PC-3 (cell line): ENCODE data around the gene GRK1. TPM values are rescaled to one million over a fixed set of nuclear protein-coding genes. Genes with fewer than 3 reads are reported as not detected.

ENCODE experiments used
- ATAC-seq: fragments of 200-7000 bp; cut with Tn5 transposase; 2 replicates; pipeline ENCODE4 v1.9.1; 2020; ENCODE audit warnings: mild to moderate bottlenecking, moderate library complexity
- BruUV-seq: library from RNA; stranded (reverse); fragments of 400-500 nt; replicated peaks from 2 replicates; lab custom pipeline; 2021; lab: Mats Ljungman, UMichigan
- CTCF ChIA-PET: fragments of 300-600 bp; sonication (Branson Sonifier 250); formaldehyde crosslinking; loops from one replicate; lab custom pipeline; 2022; ENCODE audit warnings: antibody characterized with exemption; lab: Charles Lee
- POLR2A ChIA-PET: fragments of 300-600 bp; sonication (Branson Sonifier 250); formaldehyde crosslinking; loops from one replicate; lab custom pipeline; 2022; ENCODE audit warnings: antibody characterized with exemption; ENCODE audit not compliant: unreplicated experiment; lab: Charles Lee
- DNase-seq: peaks from one replicate; pipeline ENCODE4 v3.0.0-alpha.2; 2015
- H2AFZ ChIP-seq: fragments of 300-600 bp; sonication (generic); 2 replicates; pipeline ENCODE4 v1.6.0; 2016; ENCODE audit warnings: antibody characterized with exemption, low read length
- H3F3A ChIP-seq: fragments of 300-600 bp; sonication (generic); one replicate; pipeline ENCODE4 v1.6.0; 2017; ENCODE audit warnings: antibody characterized with exemption, low read length, control low read depth, mild to moderate bottlenecking; ENCODE audit not compliant: unreplicated experiment
- H3K27ac ChIP-seq: fragments of 300-600 bp; sonication (generic); 2 replicates; pipeline ENCODE4 v1.5.1; 2016; ENCODE audit warnings: mild to moderate bottlenecking, low read length
- H3K27me3 ChIP-seq: fragments of 300-600 bp; sonication (generic); 2 replicates; pipeline ENCODE4 v1.6.1; 2016; ENCODE audit warnings: low read length, mixed read lengths
- H3K36me3 ChIP-seq: fragments of 300-600 bp; sonication (generic); 2 replicates; pipeline ENCODE4 v1.6.1; 2016; ENCODE audit warnings: low read depth, mixed run types, low read length, mixed read lengths
- H3K4me1 ChIP-seq: fragments of 300-600 bp; sonication (generic); 2 replicates; pipeline ENCODE4 v1.5.1; 2016; ENCODE audit warnings: low read length; ENCODE audit not compliant: insufficient read depth
- H3K4me2 ChIP-seq: fragments of 300-600 bp; sonication (generic); 2 replicates; pipeline ENCODE4 v1.6.0; 2016; ENCODE audit warnings: low read length
- H3K4me3 ChIP-seq: fragments of 300-600 bp; sonication (generic); 2 replicates; pipeline ENCODE4 v1.5.1; 2016; ENCODE audit warnings: mild to moderate bottlenecking, low read length, mixed read lengths
- H3K79me2 ChIP-seq: fragments of 300-600 bp; sonication (generic); 2 replicates; pipeline ENCODE4 v1.6.1; 2017; ENCODE audit warnings: low read length, mixed read lengths
- H3K9ac ChIP-seq: fragments of 300-600 bp; sonication (generic); 2 replicates; pipeline ENCODE4 v1.6.0; 2016; ENCODE audit warnings: mild to moderate bottlenecking, low read length
- H3K9me2 ChIP-seq: fragments of 300-600 bp; sonication (generic); replicated peaks from 2 replicates; pipeline ENCODE4 v1.6.1; 2016; ENCODE audit warnings: mixed run types, low read length, mixed read lengths
- H3K9me3 ChIP-seq: fragments of 300-600 bp; sonication (generic); 2 replicates; pipeline ENCODE4 v1.6.1; 2016; ENCODE audit warnings: low read length, mixed read lengths
- H4K20me1 ChIP-seq: fragments of 300-600 bp; sonication (generic); 2 replicates; pipeline ENCODE4 v1.6.1; 2016; ENCODE audit warnings: low read length, mixed read lengths
- EZH2 ChIP-seq: fragments of 300-600 bp; sonication (generic); IDR thresholded peaks from one replicate; pipeline ENCODE4 v1.6.1; 2017; ENCODE audit warnings: antibody characterized with exemption, mild to moderate bottlenecking, low read length; ENCODE audit not compliant: unreplicated experiment
- EZH2phosphoT487 ChIP-seq: fragments of 300-600 bp; sonication (generic); IDR thresholded peaks from 2 replicates; pipeline ENCODE4 v1.6.1; 2018; ENCODE audit warnings: mild to moderate bottlenecking, antibody characterized with exemption, low read length, borderline replicate concordance
- intact Hi-C: fragments of 100-400 bp; cut with micrococcal nuclease; formaldehyde crosslinking; loops from 2 replicates; pipeline ENCODE4 v1.9.0; 2023
- total RNA-seq: library from RNA; depleted of rRNA; stranded (reverse); fragments of >200 nt; gene quantifications from 2 replicates; pipeline ENCODE4 v1.2.3, GENCODE V29; 2014
- TF ChIP-seq, protein P1 (sequence below): fragments of 300-600 bp; sonication (generic); conservative IDR thresholded peaks from 2 replicates; pipeline ENCODE4 v1.5.1; 2017; ENCODE audit warnings: antibody characterized with exemption, low read depth, mild to moderate bottlenecking, low read length

GRK1 gene
- total RNA-seq, 1 experiment from 2014 or later = not detected

DNA sequence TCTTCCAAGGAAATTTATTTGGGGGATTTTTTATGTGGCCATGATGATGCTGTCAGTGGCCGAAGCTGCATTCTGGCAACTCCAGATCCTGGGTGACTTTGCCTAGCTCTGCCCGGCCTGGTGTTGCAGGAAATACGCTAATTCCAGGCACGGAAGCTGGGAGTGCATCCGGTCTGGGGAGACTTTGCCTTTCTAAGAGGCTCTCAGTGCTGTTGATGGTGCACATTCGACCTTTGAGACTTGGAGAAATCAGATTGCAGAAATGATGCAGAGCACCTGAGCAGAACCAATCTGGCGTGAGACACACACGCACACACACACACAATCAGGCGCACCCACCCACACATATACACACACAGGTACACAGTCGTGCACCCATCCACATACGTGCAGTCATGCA, 86.2 kb downstream of the GRK1 start:
- ATAC-seq (no peak), DNase-seq (no peak)
- intact Hi-C loops = no loop called here
- H3K4me2 ChIP-seq = peak overlapping the region; percentile 39; the same call in 1 of the 2 replicates
- H3K9me2 ChIP-seq = no peaks in the 10 kb centered on the region
- H3K9me3 ChIP-seq = no peaks in the 10 kb centered on the region
- no peak overlapping the region for H3K27ac ChIP-seq
- no peaks in the 10 kb centered on the region for H3K27me3 ChIP-seq
- no peak overlapping the region for H3K9ac ChIP-seq
- BruUV-seq = no TSS peak
- H3K4me1 ChIP-seq = peaks cover 11% of the 10 kb centered on the region; the same call in 1 of the 2 replicates
- TF ChIP-seq EZH2phosphoT487 = no peak
- TF ChIP-seq EZH2 = no peak
- TF ChIP-seq, protein P1, sequence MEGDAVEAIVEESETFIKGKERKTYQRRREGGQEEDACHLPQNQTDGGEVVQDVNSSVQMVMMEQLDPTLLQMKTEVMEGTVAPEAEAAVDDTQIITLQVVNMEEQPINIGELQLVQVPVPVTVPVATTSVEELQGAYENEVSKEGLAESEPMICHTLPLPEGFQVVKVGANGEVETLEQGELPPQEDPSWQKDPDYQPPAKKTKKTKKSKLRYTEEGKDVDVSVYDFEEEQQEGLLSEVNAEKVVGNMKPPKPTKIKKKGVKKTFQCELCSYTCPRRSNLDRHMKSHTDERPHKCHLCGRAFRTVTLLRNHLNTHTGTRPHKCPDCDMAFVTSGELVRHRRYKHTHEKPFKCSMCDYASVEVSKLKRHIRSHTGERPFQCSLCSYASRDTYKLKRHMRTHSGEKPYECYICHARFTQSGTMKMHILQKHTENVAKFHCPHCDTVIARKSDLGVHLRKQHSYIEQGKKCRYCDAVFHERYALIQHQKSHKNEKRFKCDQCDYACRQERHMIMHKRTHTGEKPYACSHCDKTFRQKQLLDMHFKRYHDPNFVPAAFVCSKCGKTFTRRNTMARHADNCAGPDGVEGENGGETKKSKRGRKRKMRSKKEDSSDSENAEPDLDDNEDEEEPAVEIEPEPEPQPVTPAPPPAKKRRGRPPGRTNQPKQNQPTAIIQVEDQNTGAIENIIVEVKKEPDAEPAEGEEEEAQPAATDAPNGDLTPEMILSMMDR = no peak
- H3K4me3 ChIP-seq = peak overlapping the region; percentile 56; the same call in 1 of the 2 replicates
- no peaks in the 10 kb centered on the region for H3K79me2 ChIP-seq
- H3F3A ChIP-seq = no peaks in the 10 kb centered on the region
- H2AFZ ChIP-seq = 0 out of 2 replicates have a peak overlapping the region, but pooled peaks have one; percentile 51
- ChIA-PET POLR2A (no interaction called here), CTCF (no interaction called here)
- H3K36me3 ChIP-seq = no peaks in the 10 kb centered on the region
- no peaks in the 10 kb centered on the region for H4K20me1 ChIP-seq

DNA sequence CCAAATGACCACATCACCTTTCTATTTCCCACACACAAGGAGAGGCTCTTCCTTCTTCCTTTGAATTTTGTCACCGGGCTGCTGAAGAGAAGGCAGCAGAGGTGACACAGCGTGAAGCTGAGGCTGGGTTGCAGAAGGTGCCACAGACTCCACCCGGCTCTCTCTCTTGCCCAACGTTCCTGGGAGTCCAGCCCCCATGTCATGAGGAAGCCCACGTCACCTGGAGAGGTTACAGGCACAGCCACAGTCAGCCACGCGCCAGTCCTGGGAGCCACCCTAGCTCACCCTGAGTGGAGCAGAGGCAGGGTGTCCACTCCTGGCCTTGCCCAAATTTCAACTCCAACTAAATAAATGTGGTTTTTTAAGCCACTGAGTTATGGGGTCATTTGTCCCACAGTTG, 87.2 kb downstream of the GRK1 start:
- TF ChIP-seq EZH2 = no peak
- TF ChIP-seq, protein P1 = no peak
- no peak for TF ChIP-seq EZH2phosphoT487
- BruUV-seq = no TSS peak

DNA sequence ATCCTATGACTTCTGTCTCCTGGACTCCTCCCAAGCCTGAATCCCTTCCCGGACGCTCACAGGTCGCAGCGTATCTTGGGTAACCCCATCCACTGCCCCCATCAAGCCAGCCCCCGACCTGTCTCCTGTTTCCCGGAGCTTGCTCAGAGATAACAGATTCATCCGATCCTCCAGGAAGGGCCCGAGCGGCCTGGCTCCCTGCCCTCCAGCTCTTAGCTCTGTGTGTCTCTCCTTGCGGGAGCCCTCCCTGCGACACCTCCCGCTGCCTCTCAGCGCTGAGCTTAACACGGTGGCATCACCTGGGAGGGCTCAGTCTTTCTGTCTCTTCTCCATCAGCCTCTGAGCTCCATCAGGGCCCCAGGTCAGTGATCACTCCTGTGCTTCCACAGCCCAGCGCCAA, 87.7 kb downstream of the GRK1 start:
- H3K27me3 ChIP-seq = no peaks in the 10 kb centered on the region
- TF ChIP-seq EZH2 = no peak
- TF ChIP-seq, protein P1 = no peak
- TF ChIP-seq EZH2phosphoT487 = no peak

More for the DNA sequence above, 87.2 kb downstream of the GRK1 start:
- H3K9me2 ChIP-seq = no peaks in the 10 kb centered on the region
- no peak overlapping the region for H3K4me2 ChIP-seq
- intact Hi-C loops = no loop called here
- DNase-seq (no peak), ATAC-seq (no peak)
- no peaks in the 10 kb centered on the region for H3K9me3 ChIP-seq
- H2AFZ ChIP-seq = no peak overlapping the region
- ChIA-PET POLR2A (no interaction called here), CTCF (no interaction called here)
- H3K27ac ChIP-seq = no peak overlapping the region
- H3K4me1 ChIP-seq = peaks cover 16% of the 10 kb centered on the region
- H3K27me3 ChIP-seq = no peaks in the 10 kb centered on the region
- H3F3A ChIP-seq = no peaks in the 10 kb centered on the region
- no peak overlapping the region for H3K9ac ChIP-seq
- no peaks in the 10 kb centered on the region for H4K20me1 ChIP-seq
- no peaks in the 10 kb centered on the region for H3K79me2 ChIP-seq
- H3K4me3 ChIP-seq = no peak overlapping the region
- H3K36me3 ChIP-seq = no peaks in the 10 kb centered on the region

More for the DNA sequence above, 87.7 kb downstream of the GRK1 start:
- ATAC-seq = no peak
- DNase-seq = no peak
- H3K36me3 ChIP-seq = no peaks in the 10 kb centered on the region
- no peaks in the 10 kb centered on the region for H3K9me3 ChIP-seq
- no peak overlapping the region for H3K4me2 ChIP-seq
- H2AFZ ChIP-seq = no peak overlapping the region
- H3K4me3 ChIP-seq = no peak overlapping the region
- no peaks in the 10 kb centered on the region for H4K20me1 ChIP-seq
- BruUV-seq = no TSS peak
- peaks cover 16% of the 10 kb centered on the region for H3K4me1 ChIP-seq
- CTCF ChIA-PET = no interaction called here
- no peak overlapping the region for H3K9ac ChIP-seq
- H3F3A ChIP-seq = no peaks in the 10 kb centered on the region
- intact Hi-C loops = no loop called here
- no peaks in the 10 kb centered on the region for H3K9me2 ChIP-seq
- no peak overlapping the region for H3K27ac ChIP-seq
- POLR2A ChIA-PET = no interaction called here
- no peaks in the 10 kb centered on the region for H3K79me2 ChIP-seq
